Stimulated activated CD4-positive, alpha-beta T cell treated with anti-CD3 and anti-CD28 coated beads, Interleukin-4, amount 100 ng/mL, for 1 hour (primary cell): ENCODE measurements around the gene LRRTM4.
"Not testable (repeated sequence)": the region's sequence is repeated elsewhere in the genome, so short reads cannot be mapped to it uniquely, and the experiment has no call there.

Source experiments
- DNase-seq: peaks from one replicate; pipeline ENCODE4 v3.0.0-alpha.2; 2020

LRRTM4 gene

GRCh38 chr2:76713312-76713711 is 808.9 kb downstream of the LRRTM4 start:
- DNase-seq = no peak

DNA sequence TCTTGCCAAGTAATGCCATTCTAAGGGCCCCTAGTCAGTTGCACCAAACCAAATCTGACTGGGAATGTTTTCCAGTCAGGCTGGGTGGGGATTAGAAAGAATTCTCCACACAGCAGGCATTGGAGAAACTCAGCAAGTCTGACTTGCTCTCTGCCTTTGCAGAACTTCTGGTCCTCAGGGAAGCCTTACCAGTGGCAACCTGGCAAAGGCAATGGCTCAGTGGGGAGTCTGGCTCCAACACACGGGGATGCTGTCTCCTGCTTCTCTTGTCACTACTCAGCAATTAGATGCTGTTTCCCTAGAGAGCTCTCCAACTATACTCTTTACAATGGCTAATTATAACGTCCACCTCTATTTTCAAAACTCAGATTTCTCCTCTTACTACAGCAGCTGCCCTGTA is 810.7 kb downstream of the LRRTM4 start:
- DNase-seq = no peak

DNA sequence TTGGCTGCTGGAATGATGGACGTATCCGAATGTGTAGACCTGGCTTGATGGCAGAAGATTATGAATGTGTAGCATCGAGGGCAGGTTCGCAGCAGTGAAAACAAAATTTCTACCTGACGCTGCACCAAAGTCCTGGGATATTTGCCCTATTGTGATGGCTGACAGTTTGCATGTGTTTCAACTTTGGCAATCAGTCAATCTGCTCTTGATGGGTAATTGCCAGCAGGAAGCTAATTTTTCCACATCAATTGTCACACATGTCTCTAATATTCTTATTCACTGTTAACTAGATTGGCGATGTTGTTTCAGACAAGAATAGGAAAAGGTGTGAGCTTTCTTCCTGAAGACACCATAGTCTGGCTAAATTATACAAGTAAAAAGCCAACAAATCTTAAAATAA is 821.3 kb downstream of the LRRTM4 start:
- no peak for DNase-seq

DNA sequence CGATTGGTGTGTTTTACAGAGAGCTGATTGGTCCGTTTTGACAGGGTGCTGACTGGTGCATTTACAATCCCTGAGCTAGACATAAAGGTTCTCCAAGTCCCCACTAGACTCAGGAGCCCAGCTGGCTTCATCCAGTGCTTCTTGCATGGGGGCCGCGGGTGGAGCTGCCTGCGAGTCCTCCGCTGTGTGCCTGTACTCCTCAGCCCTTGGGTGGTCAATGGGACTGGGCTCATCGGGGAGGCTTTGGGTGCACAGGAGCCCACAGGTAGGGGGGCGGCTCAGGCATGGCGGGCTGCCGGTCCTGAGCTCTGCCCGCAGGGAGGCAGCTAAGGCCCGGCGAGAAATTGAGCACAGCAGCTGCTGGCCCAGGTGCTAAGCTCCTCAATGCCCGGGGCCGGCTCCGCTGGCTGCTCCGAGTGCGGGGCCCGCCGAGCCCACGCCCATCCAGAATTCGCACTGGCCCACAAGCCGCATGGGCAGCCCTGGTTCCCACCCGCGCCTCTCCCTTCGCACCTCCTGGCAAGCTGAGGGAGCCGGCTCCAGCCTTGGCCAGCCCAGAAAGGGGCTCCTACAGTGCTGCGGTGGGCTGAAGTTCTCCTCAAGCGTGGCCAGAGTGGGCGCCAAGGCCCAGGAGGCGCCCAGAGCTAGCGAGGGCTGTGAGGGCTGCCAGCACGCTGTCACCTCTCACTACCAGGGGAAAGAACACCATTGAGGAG is 824.0 kb downstream of the LRRTM4 start:
- not testable (repeated sequence) for DNase-seq
